Endometrial microvascular endothelial cells (primary cell): ENCODE results near the gene CD37. TPM values are rescaled to one million over a fixed set of nuclear protein-coding genes. Genes with fewer than 3 reads are reported as not detected.
"Not testable (repeated sequence)": the region's sequence is repeated elsewhere in the genome, so short reads cannot be mapped to it uniquely, and the experiment has no call there.

Experiments used
- in situ Hi-C: cut with HindIII; loops from 2 replicates; pipeline ENCODE4 v1.10.0; 2017; ENCODE audit warnings: low sequenced_read_pairs, low pct_unique_long_range_greater_than_20kb; ENCODE audit errors: inconsistent ontology term
- total RNA-seq: library from RNA; depleted of rRNA; stranded (reverse); fragments of >200 nt; gene quantifications from one replicate; pipeline ENCODE4 v1.2.3, GENCODE V29; 2015; ENCODE audit errors: inconsistent ontology term

The CD37 gene
- total RNA-seq, 1 donor from 2014 or later, result not detected

- in situ Hi-C loops, result no loop called here
These were observed 9.0 kb upstream of the CD37 start for GRCh38 chr19:49326165-49326704.

- in situ Hi-C loops, result no loop called here
These were observed 7.2 kb upstream of the CD37 start for GRCh38 chr19:49327878-49328544.

DNA sequence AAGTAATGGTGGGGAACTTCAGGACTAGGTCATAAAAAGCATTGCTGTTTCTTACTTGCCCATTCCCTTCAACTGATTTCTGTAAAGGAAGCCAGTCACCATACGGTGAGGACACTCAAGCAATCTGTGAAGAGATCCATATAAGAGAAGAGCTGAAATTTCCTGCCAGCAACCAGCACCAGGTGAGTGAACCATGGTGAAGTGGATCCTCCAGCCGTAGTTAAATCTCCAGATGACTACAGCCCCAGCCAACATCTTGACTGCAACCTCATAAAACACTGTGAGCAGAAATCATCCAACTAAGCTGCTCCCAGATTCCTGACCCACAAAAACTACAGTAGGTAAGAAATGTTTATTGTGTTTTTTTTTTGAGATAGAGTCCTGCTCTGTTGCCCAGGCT, 6.5 kb upstream of the CD37 start:
- in situ Hi-C loops, result no loop called here

DNA sequence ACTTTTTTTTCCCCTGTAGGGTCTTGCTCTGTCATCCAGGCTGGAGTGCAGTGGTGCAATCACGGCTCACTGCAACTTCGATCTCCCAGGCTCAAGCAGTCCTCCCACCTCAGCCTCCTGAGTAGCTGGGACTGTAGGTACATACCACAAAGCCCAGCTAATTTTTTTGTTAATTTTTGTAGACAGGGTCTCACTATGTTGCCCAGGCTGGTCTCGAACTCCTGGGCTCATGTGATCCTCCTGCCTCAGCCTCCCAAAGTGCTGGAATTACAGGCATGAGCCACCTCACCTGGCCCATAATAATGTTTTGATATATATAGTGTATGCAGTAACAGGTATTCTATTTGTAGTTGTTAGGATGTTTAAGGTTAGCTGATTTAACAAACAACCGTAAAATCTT, 4.0 kb upstream of the CD37 start:
- in situ Hi-C loops, result not testable (repeated sequence)

DNA sequence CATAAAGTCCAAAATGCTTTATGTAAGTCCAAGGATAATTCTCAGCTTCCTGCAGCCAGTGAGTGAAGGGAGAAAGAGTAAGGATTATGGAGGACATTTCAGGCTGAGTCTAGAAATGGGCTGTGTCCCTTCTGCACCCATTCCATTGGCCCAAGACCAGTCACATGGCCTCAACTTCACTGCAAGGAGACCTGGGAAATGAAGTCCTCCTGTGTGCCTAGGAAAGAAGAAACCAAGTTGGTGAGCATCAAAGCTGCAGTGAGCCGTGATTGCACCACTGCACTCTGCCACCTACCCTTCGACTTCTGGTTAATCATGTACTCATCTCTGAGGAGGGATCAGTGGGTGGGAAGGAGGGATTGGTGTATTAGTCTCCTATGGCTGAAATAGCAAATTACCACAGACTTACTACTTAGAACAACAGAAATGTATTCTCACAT, 3.6 kb upstream of the CD37 start:
- in situ Hi-C loops, result no loop called here

DNA sequence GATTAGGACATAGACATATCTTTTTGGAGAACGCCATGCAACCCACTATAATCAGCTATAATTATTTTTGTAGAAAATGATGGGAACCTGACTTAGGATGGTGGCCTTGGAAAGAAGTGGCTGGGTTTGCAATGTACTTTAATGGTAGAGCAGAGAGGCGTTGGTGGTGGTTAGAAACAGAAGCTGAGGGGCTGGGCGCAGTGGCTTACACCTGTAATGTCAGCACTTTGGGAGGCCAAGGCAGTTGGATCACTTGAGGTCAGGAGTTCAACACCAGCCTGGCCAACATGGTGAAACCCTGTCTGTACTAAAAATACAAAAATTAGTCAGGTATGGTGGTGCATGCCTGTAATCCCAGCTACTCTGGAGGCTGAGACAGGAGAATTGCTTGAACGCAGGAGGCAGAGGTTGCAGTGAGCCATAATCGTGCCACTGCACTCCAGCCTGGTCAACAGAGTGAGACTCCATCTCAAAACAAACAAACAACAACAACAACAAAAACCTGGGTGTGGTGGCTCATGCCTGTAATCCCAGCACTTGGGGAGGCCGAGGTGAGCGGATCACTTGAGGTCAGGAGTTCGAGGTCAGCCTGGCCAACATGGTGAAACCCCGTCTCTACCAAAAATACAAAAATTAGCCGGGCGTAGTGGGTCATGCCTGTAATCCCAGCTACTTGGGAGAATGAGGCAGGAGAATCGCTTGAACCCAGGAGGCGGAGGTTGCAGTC, 2.4 kb upstream of the CD37 start:
- in situ Hi-C loops, result not testable (repeated sequence)

DNA sequence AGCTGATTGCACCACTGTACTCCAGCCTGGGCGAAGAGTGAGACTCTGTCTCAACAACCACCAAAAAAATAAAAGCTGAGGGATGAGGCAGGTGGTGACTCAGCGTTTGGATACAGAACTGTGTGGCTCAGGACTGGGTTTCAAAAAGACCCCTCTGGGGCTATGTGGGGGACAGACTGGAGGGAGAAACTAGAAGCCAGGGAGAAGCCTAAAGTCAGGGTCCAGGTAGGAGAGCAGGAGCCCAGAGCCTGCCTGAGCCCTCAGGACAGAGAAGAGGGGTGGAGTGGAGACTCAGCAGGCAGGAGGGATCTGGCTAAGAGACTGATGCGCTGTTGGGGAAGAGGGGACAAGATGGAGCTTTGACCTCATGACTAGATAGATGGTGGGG, 1.8 kb upstream of the CD37 start:
- in situ Hi-C loops, result no loop called here

DNA sequence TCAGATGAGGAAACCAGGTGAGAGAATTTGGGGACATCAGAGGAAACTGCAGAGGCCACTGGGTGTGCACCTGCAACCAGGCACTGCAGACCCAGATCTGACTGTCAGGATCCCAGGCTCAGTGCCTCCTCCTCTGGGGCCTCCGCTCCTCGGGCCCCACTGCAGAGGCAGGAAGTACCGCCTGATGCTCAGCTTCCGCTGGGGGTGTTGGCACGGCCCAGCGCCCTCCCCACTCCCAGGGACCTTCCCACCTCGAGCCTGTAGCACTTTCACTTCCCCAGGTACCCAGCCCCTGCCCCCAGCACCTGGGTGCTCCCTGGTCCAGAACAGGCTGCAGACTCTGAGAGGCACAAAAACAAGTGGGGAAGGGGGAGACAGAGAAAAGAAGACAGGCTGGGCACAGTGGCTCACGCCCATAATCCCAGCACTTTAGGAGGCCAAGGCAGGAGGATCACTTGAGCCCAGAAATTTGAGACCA, 1.4 kb upstream of the CD37 start:
- in situ Hi-C loops, result no loop called here

GRCh38 chr19:49335784-49336481, 727 bp downstream of the CD37 start:
- in situ Hi-C loops, result no loop called here

DNA sequence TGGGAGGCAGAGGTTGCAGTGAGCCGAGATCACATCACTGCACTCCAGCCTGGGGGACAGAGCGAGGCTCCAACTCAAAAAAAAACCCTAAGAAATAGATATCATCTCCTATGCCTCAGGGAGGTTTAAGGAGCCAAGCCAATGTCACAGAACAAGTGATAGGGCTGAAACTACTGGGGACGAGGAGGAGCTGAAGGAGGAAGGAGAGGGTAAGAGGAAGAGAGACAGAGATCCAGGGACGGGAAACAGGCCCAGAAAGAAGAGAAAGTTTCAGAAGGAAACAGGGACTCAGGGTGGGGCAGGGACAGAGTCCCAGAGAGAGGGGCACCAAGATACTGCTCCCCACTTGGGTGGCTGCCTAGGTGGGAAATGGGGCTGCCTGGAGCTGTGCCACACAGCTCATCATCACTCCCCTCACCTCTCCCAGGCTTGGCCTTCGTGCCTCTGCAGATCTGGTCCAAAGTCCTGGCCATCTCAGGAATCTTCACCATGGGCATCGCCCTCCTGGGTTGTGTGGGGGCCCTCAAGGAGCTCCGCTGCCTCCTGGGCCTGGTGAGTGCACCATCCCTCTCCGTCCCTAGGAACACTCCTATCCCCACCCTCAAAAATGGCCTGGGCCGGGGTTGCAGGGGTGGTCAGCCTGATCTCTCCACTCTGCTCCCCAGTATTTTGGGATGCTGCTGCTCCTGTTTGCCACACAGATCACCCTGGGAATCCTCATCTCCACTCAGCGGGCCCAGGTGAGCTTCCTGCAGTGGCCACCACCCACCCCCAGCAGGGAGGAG, 1.5 kb downstream of the CD37 start:
- in situ Hi-C loops, result no loop called here

GRCh38 chr19:49337267-49338022, 2.2 kb downstream of the CD37 start:
- in situ Hi-C loops, result no loop called here

GRCh38 chr19:49338023-49338677, 2.9 kb downstream of the CD37 start:
- in situ Hi-C loops, result no loop called here

- in situ Hi-C loops, result no loop called here
These were observed 3.6 kb downstream of the CD37 start for GRCh38 chr19:49338691-49339300.

DNA sequence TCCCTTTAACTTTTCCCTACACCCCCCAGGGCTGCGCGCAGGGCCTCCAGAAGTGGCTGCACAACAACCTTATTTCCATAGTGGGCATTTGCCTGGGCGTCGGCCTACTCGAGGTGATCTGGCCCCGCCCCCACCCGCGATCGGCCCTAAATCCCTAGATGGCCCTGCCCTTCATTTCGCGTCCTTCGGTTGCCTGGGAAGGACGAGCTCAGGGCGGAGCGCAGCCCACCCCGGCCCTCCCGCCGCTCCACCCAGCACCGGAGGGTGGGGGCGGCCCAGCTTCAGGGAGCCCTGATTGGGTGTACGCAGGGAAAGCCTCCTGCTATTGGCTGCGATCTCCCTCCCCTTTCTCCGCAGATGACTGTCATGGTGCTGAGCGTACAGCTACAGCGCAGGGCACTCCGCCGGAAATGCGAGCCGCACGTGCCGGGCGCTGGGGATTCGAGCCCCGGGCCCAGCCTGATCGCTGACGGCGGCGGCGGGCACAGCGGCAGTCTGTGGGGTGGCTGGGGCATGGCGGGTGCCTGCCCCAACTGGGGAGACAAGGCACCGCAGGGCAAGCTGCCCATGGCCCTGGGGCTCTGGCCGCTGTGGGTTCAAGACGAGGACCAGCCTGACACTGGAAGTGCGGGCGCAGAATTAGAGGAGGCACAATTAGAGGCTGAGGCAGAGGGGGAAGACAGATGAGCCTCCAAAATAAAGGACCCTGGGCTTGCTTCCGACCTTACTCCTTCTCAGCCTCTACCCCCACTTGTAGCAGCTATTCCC, 4.3 kb downstream of the CD37 start:
- in situ Hi-C loops, result no loop called here

DNA sequence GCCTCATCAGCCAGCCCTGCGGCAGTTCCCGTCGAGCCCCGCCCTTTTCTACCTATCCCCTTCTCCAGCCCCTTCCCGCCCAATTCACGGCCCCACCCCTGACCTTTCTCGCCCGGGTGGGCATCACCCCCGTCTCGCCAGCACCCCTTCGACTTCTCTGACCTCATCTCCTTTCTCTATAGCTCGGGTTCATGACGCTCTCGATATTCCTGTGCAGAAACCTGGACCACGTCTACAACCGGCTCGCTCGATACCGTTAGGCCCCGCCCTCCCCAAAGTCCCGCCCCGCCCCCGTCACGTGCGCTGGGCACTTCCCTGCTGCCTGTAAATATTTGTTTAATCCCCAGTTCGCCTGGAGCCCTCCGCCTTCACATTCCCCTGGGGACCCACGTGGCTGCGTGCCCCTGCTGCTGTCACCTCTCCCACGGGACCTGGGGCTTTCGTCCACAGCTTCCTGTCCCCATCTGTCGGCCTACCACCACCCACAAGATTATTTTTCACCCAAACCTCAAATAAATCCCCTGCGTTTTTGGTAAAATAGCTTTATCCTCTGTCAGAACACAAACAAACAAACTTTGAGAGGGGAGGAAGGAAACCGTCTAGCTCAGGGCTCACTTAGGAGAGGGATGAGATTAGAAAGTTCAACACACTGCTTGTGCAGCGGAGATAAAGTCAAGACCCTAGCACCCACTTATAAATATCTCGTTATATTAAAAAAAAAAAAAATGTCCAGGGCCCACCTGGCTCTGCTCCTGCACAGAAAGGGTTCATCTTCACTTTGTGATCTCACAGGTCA, 5.1 kb downstream of the CD37 start:
- in situ Hi-C loops, result no loop called here
